Activated T-helper 1 cell treated with anti-CD3 and anti-CD28 coated beads, Interleukin-2, amount 50 U/mL, for 16 hours (primary cell): Measurements from ENCODE around the gene FBXO8.
"Not testable (repeated sequence)": the region's sequence is repeated elsewhere in the genome, so short reads cannot be mapped to it uniquely, and the experiment has no call there.

Source experiments
- DNase-seq, 2 donors: peaks; one replicate each; pipeline ENCODE4 v3.0.0-alpha.2; 2020; ENCODE audit warnings: low read depth in 1 of 2, low spot score in 1 of 2

Gene FBXO8

DNA sequence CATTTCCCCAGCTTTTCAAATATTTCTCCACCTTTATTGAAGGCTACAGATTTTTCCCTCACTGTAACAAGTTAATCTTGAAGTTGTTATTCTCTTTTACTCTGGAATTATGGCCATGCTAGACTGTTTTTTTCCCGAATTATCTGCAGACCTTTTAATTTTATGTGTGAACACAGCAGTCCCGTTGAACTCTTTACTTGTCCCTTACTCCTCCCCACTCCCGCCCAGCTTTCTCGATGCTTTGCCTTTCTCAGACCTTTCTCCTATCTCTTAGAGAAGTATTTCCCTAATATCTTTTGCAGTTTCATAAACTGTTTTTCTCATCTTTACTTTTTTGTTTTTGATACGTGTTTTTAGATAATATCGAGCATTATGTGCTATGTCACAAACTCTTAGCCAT, 1.0 kb upstream of the FBXO8 start:
- no peak for DNase-seq

DNA sequence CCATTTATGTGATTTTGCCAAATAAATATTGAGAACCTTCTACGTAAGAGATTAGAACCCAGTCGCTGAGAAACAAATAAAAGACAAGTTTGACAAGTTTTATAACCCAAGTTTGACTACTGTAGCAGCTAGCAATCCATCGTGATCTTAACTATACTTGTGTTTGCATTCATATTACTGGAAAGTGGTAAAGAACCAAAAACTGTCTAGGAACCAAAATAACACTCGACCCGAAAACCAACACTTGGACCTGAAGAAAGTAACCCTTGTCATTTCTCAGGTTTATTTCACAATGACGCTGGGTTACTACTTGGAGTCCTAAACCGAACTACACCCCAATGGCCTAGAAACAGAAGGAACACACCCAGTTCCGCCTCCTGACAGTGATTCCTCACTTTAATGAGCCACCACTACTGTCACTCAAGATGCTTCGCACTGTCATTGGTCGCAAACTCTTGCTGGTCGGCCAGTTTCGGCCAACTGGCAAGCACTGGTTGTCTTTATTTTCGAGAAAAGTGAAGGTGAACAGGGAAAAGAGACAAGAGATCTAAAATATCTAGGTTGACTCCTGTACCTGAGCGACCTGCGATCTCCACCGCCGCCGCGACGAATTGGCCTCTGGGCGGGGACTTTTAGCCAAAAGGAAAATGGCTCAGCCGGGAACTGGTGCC, 496 bp downstream of the FBXO8 start:
- DNase-seq = peak; percentile 44 to 64

DNA sequence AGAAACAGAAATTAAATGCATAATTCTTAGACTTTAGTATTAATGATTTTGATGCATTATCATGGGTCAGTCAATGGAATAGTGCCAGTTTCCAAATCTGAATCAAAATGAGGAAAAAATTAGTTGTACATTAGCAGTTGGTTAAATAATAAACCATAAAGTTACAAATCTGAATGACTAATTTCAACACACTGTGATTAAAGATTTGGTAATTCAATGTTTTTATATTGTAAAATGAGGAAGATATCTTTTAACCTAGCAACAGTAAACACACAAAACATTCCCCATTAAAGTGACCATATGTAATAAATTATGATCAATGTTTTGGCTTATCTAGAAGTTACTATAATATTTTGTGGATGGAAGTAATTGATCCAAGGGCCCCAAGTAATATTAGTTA, 1.6 kb downstream of the FBXO8 start:
- DNase-seq = no peak

DNA sequence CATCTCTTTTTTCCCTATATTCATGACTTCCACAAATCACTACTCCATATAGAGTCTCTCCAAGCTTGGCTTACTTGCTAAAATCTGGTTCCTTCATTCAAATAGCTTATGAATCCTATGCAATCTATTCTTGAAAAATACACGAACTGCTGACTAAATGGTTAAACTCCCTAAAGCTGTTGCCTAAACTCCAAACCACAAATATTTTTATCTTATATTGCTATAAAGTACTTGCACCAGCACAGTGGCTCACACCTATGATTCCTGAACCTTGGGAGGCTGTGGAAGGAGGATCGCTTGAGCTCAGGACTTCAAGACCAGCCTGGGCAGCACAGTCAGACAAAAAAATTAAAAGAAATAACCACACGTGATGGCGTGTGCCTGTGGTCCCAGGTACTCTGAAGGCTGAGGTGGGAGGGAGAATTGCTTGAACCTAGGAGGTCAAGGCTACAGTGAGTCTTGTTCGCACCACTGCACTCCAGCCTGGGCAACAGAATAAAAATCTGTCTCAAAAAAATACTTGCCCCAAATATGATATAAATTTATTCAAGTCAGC, 2.2 kb downstream of the FBXO8 start:
- no peak for DNase-seq

DNA sequence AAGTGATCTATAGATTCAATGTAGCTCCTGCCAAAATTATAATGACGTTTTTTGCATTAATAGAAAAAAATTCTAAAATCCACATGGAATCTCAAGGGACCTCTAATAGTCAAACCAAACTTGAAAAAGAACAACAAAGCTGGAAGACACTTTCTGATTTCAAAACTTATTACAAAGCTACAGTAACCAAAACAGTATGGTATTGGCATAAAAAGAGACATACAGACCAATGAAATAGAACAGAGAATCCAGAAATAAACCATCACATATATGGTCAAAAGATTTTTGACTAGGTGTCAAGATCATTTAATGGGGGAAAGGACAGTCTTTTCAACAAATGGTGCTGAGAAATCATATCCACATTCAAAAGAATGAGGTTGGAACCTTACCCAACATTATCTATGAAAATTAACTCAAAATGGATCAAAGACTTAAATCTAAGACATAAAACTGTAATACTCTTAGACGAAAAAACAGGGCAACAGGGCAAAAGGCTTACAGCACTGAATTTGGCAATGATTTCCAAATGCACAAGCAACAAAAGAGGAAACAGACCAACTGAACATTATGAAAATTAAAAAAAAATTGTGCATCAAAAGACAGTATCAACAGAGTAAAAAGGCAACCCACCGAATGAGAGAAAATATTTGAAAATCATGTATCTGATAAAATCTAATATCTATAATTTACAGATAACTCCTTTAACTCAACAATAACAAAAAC, 3.9 kb downstream of the FBXO8 start:
- DNase-seq = no peak

DNA sequence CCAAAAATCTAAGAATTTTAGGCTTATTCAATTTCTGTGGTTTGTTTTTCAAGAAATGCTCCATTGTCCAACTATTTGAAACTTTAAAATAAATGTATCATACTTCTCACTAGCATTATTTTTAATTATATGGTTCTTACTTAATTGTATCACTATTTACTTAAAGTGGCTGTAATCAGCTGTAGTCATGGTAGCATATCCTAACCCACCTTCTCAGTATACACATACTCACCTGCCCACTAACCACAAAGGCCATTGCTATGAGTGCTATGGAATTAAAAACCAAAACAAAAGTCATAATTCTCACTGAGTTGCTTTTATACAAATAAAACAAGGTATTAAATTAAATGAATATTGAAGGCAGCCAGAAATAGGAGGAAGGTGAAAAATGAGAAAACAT, 5.0 kb downstream of the FBXO8 start:
- no peak for DNase-seq

DNA sequence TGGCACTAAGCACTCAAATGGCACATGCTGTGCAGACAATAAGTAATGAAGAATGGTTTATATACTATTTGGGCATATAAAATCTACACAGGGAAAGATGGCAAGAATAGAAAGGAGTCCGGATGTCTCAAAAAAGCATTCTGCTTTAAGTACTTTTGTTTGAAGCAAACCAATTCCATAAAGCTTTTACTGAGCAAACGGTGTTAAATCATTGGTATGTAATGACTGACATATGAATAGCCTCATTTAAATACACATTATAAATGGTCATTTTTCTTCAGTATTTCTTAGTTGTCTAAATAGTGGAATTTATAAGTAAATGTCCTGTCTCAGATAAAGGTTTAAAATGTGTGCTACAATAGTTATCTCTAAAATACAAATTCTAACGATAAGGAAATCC, 6.0 kb downstream of the FBXO8 start:
- DNase-seq = no peak

DNA sequence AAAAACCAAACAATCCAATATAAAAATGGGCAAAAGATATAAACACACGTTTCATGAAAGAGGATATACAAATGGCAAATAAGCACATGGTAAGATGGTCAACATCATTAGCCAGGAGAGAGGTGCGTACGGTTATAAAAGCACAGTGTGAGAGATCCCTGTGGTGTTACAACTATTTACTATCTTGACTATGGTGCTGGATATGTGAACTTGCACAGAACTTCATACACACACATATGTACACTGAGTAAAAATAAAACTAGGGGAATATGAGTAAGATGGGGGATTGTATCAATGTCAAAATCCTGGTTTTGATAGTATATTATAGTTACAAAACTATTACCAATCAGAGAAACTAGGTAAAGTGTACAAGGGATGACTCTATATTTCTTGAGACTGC, 8.4 kb downstream of the FBXO8 start:
- DNase-seq = no peak

DNA sequence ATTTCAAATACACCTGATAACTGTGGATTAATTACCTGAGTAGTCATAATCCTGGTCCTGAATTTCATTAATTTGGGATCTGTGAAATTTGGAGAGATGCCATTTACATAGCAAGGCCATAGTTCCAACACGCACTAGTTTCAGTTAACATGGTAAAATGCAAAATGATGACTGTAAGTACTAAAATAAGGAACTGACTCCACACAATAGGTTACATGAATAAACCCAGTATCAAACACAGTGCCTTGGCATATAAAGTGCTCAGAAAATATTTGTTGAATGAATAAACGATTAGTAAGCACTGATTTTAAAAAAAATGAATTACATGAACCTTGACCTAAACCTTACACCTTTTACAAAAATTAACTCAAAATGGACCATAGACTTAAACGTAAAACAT, 9.0 kb downstream of the FBXO8 start:
- no peak for DNase-seq

DNA sequence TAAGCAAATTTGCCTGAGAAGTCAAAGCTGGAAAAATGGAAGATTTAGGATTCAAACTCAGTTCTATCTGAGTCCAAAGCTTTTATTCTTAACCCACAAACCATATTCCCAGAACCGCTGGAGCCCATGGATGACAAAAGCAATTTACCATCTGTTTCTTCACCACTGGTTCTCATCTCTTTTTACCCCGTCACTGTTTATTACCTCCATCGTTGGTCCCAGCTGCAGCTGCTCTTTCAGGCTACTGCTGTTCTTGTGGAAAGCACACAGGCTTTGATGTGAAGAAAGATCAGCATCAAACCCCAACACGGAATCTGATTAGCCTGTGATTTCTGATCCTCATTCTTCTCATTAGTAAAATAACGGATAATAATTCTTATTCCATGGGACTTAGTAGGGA, 9.5 kb downstream of the FBXO8 start:
- no peak for DNase-seq

DNA sequence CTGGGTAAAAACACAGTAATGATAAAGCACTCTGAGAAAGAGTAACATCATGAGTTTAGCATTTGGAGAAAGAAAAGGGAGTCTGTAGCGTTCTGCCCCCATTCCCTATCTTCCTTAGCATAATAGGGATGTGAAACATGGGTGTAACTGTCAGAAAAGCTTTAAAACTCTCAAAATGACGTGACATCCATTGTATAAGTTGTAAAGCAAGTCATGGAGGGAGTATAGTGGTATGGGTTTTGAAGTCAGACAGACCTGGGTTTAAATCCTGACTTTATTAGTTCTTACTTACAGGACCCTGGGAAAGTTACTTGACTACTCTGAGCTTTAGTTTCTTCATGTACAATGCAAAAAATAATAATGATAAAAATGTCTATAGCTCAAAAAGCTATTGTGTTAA, 17.1 kb downstream of the FBXO8 start:
- no peak for DNase-seq

DNA sequence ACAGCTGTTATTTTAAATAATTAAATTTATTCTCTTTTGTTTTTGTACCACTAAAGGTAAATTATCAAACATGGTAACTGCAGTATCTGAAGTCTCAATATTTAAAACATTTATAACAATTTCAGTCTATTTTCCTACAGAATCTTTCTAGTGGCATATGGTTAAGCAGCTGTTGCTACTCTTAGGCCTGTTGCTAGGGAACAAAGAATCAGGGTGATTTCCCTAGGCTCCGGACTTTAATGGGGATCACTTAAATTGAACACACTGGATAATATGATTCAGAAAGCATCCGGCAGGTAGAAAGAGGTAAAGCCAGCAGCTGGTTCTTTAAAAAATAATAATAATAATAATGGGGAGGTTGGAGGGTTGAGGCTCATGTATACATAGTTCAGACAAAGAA, 17.6 kb downstream of the FBXO8 start:
- DNase-seq = no peak

DNA sequence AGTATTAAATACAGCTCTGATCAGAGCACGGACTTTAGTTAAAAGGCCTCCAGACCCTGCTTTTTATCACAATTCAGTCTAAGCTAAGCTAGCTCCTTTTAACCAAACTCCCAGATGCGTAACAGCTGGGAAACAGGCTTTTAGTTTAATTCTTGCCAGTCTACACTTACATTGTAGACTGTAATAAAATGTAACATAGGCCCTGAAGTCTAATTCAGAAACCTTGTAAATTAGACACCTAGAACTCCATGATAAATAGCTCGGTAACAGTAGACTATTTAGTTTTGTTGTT, 20.1 kb downstream of the FBXO8 start:
- no peak for DNase-seq

DNA sequence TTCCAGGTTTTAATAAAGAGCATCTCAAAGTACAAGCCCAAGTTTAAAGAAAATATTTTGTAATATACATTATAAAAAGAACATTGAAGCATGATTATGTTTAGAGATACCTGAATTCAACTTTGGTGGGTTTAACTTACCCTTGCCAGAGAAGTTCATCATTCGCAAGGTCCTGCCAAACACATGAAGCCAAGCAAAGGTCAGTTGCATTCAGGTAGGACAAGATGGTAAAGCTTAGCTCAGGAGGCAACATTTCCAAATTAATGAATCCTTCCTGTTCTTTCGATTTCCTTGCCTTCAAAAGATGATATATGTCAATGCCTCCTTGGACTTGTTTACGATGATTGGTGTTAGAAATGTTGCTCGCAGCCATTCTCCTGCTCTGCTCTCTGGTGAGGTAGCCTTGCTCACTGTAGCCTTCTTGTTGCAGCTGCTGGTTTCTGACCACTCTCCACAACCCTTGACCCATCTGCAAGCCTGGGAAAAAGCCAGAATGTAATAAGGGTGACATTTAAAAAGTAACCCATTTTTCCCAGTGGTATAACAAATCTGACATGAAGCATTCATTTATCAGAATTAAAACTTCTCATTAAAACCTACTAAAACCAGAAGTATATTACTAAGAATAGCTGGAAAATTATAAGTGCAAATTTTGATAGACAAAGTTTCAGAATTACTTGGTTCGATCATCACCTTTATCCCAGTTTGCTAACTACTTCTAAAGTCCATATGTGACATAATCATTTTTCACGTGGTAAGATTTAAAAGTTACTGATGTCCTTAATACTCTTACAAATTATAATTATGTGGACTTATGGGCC, 20.6 kb downstream of the FBXO8 start:
- DNase-seq = no peak

DNA sequence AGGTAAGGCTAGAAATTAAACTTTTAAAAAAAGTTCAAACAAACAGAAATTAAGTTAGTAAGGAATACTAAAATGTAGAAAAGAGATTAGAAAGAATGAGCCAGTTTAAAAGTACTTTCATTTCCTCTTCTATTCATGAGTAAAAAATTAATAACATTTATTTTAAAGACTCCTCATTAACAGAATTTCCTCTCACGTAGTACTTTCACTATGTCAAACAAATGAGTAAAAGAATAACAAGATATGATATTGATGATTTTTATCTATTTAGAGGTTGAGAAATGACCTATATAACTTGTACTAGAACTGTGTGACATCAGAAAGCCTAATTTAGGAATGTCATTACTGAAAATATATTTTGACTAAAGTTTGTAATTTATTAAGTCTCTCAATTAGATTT, 22.0 kb downstream of the FBXO8 start:
- DNase-seq = not testable (repeated sequence)

DNA sequence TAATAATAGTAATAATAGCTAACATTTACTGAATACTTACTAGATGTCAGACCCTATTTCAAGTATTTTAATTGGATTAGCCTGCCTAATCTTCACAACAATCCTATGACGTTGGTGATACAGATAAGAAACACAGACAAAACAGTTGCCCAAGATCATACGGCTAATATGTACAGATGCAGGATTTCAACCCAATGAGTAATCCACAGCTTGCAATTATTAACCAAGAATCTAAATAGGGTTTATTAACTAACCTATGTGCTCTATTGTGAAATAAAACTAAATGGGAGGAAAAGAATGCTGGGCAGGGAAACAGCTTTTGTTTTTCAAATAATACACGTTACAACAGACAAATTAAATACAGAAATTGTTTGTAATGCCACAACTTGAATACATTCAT, 23.4 kb downstream of the FBXO8 start:
- DNase-seq = no peak

DNA sequence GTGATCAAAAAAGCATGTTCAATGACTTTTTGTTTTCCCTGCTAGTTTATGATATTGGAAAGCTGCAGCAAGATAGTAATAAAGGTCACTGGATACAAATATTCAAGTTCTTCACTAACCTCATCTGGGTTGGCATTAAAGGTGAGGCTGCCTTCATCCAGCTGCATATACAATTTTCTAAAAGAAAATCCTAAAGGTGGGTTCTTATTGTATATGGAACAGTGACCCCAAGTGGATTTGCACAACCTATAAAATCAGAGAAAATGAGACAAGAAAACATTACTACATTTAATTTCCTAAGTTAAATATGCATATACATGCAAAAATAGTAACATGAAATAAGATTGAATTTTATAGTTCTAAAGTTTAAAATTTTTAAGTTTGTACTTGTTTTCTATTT, 23.9 kb downstream of the FBXO8 start:
- DNase-seq = no peak

DNA sequence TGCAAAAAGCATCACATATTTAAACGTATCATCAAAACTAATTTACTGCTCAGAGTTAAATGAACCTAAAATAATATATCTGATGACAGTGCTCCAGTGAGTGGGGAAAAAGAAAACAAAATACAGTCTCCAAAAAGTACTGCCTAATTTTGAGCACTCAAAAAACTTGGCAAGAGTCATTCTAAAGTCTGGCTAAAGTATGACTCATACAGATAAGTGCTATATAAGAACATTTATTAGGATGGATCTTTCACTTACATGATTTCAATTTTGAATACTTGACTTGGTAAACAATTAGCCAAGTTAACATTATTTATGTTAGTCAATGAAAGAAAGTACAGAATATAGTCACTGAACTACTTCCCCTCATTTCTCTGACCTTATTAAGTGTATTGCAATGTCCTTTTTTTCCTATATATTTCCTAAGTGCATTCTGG, 27.2 kb downstream of the FBXO8 start:
- no peak for DNase-seq

DNA sequence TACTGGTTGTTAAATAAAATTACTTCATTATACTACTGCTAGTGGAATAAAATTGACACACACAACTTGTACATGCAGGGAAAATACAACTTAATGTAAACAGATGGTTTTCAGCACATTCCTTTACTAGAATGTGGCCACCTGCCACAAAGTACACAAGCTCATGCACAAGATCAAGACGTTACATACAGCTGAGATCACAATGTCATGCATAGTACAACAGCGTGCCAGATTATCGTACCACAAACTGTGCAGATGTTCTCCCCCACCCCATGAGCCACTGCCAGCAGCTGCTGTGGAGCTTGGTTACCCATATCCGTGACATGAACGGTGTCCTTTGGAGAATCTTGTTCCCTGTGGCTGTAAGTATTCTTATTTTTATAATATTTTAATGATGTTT, 27.7 kb downstream of the FBXO8 start:
- no peak for DNase-seq

DNA sequence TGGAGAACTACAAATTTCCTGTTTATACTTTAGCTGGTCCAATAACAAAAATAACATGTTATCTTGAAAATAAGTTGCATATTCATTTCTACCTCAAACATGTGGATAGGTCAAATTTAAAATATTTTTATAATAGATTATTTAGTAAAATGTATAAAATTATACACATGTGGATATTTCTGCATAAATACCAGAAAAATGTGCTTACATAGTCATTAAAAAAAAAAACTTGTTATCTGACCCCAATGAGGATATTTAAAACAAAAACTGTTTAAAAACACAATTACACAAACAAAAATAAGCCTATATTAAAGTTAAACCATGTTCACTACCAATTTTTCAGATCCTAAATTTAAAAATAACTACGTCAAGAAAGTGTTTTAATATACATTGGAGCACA, 28.1 kb downstream of the FBXO8 start:
- no peak for DNase-seq

DNA sequence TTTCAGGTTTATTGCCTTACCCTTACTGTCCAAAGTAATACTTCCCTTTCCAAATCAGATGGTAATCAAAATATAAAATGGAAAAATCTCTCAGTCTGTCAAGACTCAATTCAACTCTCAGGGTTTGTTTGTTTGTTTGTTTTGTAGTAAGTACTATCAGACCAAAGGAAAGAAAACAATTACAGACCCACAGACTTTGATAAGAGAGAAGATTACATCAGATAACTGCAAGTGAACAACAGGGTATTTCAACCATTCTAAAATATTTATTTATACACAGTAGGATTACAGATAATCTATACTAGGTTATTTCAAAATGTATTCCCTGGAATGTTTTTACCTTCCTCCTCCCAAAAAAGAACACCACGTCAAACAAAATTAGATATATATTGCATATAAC, 28.9 kb downstream of the FBXO8 start:
- no peak for DNase-seq

DNA sequence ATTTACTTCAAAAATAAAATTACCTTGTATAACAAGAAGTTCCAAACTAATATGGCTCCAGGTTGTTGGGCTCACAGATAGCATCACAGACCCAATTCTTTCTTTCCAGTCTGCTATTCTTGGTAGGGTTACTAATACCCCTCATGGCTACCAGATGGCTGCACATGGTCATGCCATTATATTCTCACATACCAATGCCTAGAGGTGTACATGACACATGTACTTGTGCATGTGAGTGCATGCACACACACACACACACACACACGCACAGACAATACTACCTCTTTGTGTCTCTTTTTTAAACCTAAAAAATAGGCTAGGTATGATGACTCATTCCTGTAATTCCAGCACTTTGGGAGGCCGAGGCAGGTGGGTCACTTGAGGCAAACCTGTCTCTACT, 31.1 kb downstream of the FBXO8 start:
- no peak for DNase-seq
